ENCODE measurements around the gene GABRA1. TPM values are rescaled to one million over a fixed set of nuclear protein-coding genes. Genes with fewer than 3 reads are reported as not detected.

Gene GABRA1
- total RNA-seq, 1 donor from 2014 or later = not detected

DNA sequence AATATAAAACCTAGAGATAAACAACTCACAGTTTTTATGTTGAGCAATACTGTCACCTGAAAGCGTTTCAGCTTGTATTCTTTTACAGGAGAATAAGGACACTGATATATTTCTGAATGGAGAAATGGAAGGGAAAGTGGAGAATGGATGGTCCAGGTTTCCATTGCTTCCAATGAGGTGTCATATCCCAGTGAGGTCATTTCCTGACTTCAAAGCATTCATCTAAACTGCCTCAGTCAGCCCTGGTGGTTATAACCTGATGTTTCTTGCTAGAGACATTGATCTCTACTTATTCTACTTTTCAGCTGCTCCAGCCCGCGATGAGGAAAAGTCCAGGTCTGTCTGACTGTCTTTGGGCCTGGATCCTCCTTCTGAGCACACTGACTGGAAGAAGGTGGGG, 2.6 kb downstream of the GABRA1 start:
- TF ChIP-seq, protein P1, sequence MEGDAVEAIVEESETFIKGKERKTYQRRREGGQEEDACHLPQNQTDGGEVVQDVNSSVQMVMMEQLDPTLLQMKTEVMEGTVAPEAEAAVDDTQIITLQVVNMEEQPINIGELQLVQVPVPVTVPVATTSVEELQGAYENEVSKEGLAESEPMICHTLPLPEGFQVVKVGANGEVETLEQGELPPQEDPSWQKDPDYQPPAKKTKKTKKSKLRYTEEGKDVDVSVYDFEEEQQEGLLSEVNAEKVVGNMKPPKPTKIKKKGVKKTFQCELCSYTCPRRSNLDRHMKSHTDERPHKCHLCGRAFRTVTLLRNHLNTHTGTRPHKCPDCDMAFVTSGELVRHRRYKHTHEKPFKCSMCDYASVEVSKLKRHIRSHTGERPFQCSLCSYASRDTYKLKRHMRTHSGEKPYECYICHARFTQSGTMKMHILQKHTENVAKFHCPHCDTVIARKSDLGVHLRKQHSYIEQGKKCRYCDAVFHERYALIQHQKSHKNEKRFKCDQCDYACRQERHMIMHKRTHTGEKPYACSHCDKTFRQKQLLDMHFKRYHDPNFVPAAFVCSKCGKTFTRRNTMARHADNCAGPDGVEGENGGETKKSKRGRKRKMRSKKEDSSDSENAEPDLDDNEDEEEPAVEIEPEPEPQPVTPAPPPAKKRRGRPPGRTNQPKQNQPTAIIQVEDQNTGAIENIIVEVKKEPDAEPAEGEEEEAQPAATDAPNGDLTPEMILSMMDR (IDR thresholded peaks at IDR 0.05) = no peak
- Mint-ChIP-seq H3K4me3 (ENCODE audit: unreplicated experiment) (no peak overlapping the region), H3K36me3 (ENCODE audit: unreplicated experiment) (no peaks in the 10 kb centered on the region), H3K27me3 (ENCODE audit: unreplicated experiment) (peaks cover 19% of the 10 kb centered on the region), H3K9me3 (ENCODE audit: unreplicated experiment) (no peaks in the 10 kb centered on the region), H3K27ac (ENCODE audit: unreplicated experiment) (no peak overlapping the region), H3K4me1 (ENCODE audit: unreplicated experiment) (peaks cover 10% of the 10 kb centered on the region)
- DNase-seq (ENCODE audit: extremely low spot score, unreplicated experiment) = no peak

DNA sequence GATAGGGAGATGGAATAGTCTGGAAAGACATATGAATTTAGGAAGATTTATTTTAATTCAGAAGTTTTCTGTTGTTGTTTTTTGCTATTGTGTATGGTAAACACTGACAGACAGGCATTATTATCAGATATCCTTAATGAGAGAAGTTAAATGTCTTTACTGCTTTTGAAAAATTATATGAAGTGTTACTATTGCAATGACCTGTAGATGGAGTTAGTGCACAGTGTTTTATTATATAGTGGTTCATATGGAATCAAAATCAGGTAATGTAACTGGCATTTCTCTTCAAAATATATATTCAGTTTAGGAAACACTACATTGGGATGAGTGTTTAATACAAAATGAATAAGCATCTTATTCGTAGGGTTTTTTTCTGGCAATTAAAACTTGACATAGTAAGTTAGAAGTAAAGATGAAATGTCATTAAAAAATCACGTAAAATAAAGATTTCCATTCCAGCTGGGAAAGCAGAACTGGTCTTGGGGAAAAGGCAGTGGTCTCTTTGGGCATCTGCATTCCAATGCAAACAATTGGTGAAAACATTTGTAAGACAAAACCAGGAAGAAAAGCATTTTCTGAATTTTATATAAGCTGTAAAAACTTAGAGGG, 3.9 kb downstream of the GABRA1 start:
- TF ChIP-seq, protein P1 (IDR thresholded peaks at IDR 0.05) = peak; percentile 51
- Mint-ChIP-seq H3K36me3 (ENCODE audit: unreplicated experiment) (no peaks in the 10 kb centered on the region), H3K9me3 (ENCODE audit: unreplicated experiment) (no peaks in the 10 kb centered on the region), H3K4me1 (ENCODE audit: unreplicated experiment) (peaks cover 10% of the 10 kb centered on the region), H3K27ac (ENCODE audit: unreplicated experiment) (no peak overlapping the region), H3K4me3 (ENCODE audit: unreplicated experiment) (no peak overlapping the region), H3K27me3 (ENCODE audit: unreplicated experiment) (peaks cover 19% of the 10 kb centered on the region)
- DNase-seq (ENCODE audit: extremely low spot score, unreplicated experiment) = no peak

DNA sequence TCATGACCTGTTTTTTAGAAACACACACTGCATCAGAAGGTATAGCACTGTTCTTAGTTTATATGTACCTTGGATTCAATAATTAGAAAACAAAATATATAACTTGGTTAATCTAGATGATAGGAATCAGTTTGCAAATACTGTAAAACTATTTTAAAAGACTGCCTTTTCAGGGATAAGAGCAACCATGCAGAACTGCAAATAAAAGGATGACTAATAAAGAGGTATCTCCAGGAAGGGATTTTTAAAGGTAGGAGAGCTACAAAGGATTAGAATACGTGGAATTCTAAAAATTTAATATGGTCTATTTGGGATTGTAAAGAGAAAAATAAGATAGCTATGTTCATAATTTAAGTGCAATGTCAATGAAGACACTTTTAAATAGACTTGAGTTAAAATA, 9.4 kb downstream of the GABRA1 start:
- no peak overlapping the region for H3K4me3 Mint-ChIP-seq (ENCODE audit: unreplicated experiment)
- no peaks in the 10 kb centered on the region for H3K27me3 Mint-ChIP-seq (ENCODE audit: unreplicated experiment)
- no peak for DNase-seq (ENCODE audit: extremely low spot score, unreplicated experiment)
- TF ChIP-seq, protein P1 (IDR thresholded peaks at IDR 0.05) = no peak
- H3K36me3 Mint-ChIP-seq (ENCODE audit: unreplicated experiment) = no peaks in the 10 kb centered on the region
- H3K27ac Mint-ChIP-seq (ENCODE audit: unreplicated experiment) = no peak overlapping the region
- H3K9me3 Mint-ChIP-seq (ENCODE audit: unreplicated experiment) = no peaks in the 10 kb centered on the region
- H3K4me1 Mint-ChIP-seq (ENCODE audit: unreplicated experiment) = no peaks in the 10 kb centered on the region

DNA sequence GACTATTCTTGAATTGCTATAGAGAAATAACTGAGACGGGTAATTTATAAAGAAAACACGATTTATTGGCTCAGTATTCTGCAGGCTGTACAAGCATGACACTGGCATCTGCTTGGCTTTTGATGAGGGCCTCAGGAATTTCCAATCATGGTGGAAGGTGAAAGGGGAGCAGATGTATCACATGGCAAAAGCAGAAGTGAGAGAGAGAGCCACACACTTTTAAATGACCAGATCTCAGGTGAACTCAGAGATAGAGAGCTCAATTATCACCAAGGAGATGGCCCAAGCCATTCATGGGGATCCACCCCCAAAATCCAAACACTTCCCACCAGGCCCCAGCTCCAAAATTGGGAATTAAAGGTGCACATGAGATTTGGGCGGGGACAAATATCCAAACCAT, 15.3 kb downstream of the GABRA1 start:
- Mint-ChIP-seq H3K4me3 (ENCODE audit: unreplicated experiment) (no peak overlapping the region), H3K27ac (ENCODE audit: unreplicated experiment) (no peak overlapping the region), H3K4me1 (ENCODE audit: unreplicated experiment) (no peaks in the 10 kb centered on the region), H3K9me3 (ENCODE audit: unreplicated experiment) (no peaks in the 10 kb centered on the region), H3K27me3 (ENCODE audit: unreplicated experiment) (no peaks in the 10 kb centered on the region), H3K36me3 (ENCODE audit: unreplicated experiment) (no peaks in the 10 kb centered on the region)
- DNase-seq (ENCODE audit: extremely low spot score, unreplicated experiment) = no peak
- TF ChIP-seq, protein P1 (IDR thresholded peaks at IDR 0.05) = no peak

DNA sequence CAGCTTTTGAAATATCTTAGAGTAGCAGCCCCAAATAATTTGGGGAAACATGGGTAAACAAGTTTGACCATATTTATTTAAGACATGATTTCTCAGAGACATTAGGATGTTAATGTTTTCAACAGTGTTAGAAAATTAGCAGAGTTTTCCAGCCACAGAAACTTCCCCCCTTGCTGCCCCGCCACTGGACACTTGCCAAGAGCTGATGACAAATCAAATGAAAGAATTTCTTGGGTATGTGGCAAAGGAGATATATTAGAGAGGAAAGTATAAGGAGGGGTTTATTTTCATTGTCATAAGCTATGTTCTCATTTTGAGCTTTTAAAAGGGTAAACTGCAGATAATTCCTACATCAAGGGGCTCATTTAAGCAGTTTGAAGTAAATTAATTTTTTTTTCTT, 15.9 kb downstream of the GABRA1 start:
- no peak overlapping the region for H3K4me3 Mint-ChIP-seq (ENCODE audit: unreplicated experiment)
- TF ChIP-seq, protein P1 (IDR thresholded peaks at IDR 0.05) = no peak
- no peak overlapping the region for H3K27ac Mint-ChIP-seq (ENCODE audit: unreplicated experiment)
- H3K36me3 Mint-ChIP-seq (ENCODE audit: unreplicated experiment) = no peaks in the 10 kb centered on the region
- DNase-seq (ENCODE audit: extremely low spot score, unreplicated experiment) = no peak
- H3K27me3 Mint-ChIP-seq (ENCODE audit: unreplicated experiment) = no peaks in the 10 kb centered on the region
- no peaks in the 10 kb centered on the region for H3K4me1 Mint-ChIP-seq (ENCODE audit: unreplicated experiment)
- H3K9me3 Mint-ChIP-seq (ENCODE audit: unreplicated experiment) = no peaks in the 10 kb centered on the region
